Naive thymus-derived CD8-positive, alpha-beta T cell (primary cell): ENCODE results near the gene NOXA1. TPM values are rescaled to one million over a fixed set of nuclear protein-coding genes. Genes with fewer than 3 reads are reported as not detected.
A peak's percentile ranks its signal among the peaks of the same experiment; 100 is the strongest.

Experiments
- ATAC-seq, 2 donors: fragments of 150-1000 bp; cut with Tn5 transposase in 1 of 2; sonication (Bioruptor Pico), chemical (Tn5 transposase) in 1 of 2; 1 replicate in 1 of 2; 2 replicates in 1 of 2; pipeline ENCODE4 v1.10.0; 2021; ENCODE audit warnings: mild to moderate bottlenecking in 2 of 2, moderate library complexity in 2 of 2
- POLR2A ChIA-PET: fragments of 350-600 bp; sonication (Branson Sonifier 250); formaldehyde crosslinking; loops from one replicate; lab custom pipeline; 2021; ENCODE audit warnings: antibody characterized with exemption; lab: Charles Lee
- DNase-seq, 10 donors: peaks; one replicate each; pipeline versions ENCODE4 v3.0.0 to v3.0.0-alpha.2; 2020 to 2022
- H3K27ac Mint-ChIP-seq, 10 donors: one replicate each; pipeline ENCODE4 v1.8.0; 2020 to 2022; ENCODE audit warnings: mild to moderate bottlenecking in 10 of 10, mixed read lengths in 10 of 10, moderate library complexity in 4 of 10, inconsistent platforms in 1 of 10
- H3K27me3 Mint-ChIP-seq, 5 donors: one replicate each; pipeline ENCODE4 v1.8.0; 2021 to 2022; ENCODE audit warnings: mixed read lengths in 5 of 5
- H3K36me3 Mint-ChIP-seq, 3 donors: one replicate each; pipeline ENCODE4 v1.8.0; 2020 to 2022; ENCODE audit warnings: mixed read lengths in 3 of 3, mild to moderate bottlenecking in 2 of 3, inconsistent platforms in 1 of 3
- H3K4me1 Mint-ChIP-seq, 4 donors: one replicate each; pipeline ENCODE4 v1.8.0; 2021 to 2022; ENCODE audit warnings: mixed read lengths in 4 of 4
- H3K4me3 Mint-ChIP-seq, 10 donors: one replicate each; pipeline ENCODE4 v1.8.0; 2020 to 2022; ENCODE audit warnings: mild to moderate bottlenecking in 10 of 10, mixed read lengths in 10 of 10, moderate library complexity in 6 of 10, inconsistent platforms in 1 of 10
- H3K9me3 Mint-ChIP-seq, 9 donors: one replicate each; pipeline ENCODE4 v1.8.0; 2020 to 2022; ENCODE audit warnings: mixed read lengths in 9 of 9, mild to moderate bottlenecking in 3 of 9, inconsistent platforms in 1 of 9, moderate library complexity in 1 of 9
- polyA plus RNA-seq, 3 donors: library from polyadenylated mRNA; unstranded; fragments of 300-500 nt; fragmentation: Illumina TruSeq; gene quantifications; one replicate each; pipeline ENCODE4 v1.2.3, GENCODE V29; 2021
- total RNA-seq, 8 experiments: library from RNA in 2 of 8; stranded (reverse) in 2 of 8; gene quantifications; one replicate each; pipeline ENCODE4 v1.2.3 and lab custom pipeline; 2021 to 2026

Gene NOXA1
- total and polyA plus RNA-seq, 5 experiments from 2014 or later = 0.75 to 4.5 (median 1.1) TPM

- Mint-ChIP-seq H3K4me1 (peaks cover 1 to 45% (median 38%) of the 10 kb centered on the region in 4 donors), H3K9me3 (peaks cover 0 to 2% (median 0%) of the 10 kb centered on the region in 9 donors), H3K27ac (peak overlapping the region in 1 of 10 donors; percentile 71), H3K36me3 (peaks cover 0 to 5% (median 3%) of the 10 kb centered on the region in 3 donors), H3K4me3 (peak overlapping the region in 6 of 10 donors; percentile 43 to 75 (median 52)), H3K27me3 (no peaks in the 10 kb centered on the region)
- no peak for ATAC-seq
- POLR2A ChIA-PET = interaction anchor here (0.5 to 1.6 kb wide), 3 partner anchors 10 to 184 kb away, joined by 3 read pairs; partner anchors contain the start of genes EXD3 and NOXA1
- peak in 4 of 10 donors; percentile 0 to 57 (median 10) for DNase-seq
These were observed 34.4 kb downstream of the NOXA1 start for GRCh38 chr9:137457406-137458193.

GRCh38 chr9:137458194-137459151, 35.3 kb downstream of the NOXA1 start:
- DNase-seq (peak in 5 of 10 donors; percentile 5 to 68 (median 33)), ATAC-seq (peak; percentile 1 to 18)
- peak overlapping the region in 4 of 10 donors; percentile 48 to 75 (median 60) for H3K4me3 Mint-ChIP-seq
- peaks cover 1 to 50% (median 43%) of the 10 kb centered on the region in 4 donors for H3K4me1 Mint-ChIP-seq
- H3K36me3 Mint-ChIP-seq = peaks cover 0 to 5% (median 3%) of the 10 kb centered on the region in 3 donors
- H3K27ac Mint-ChIP-seq = no peak overlapping the region
- POLR2A ChIA-PET = interaction anchor here (0.7 to 4.6 kb wide), 6 partner anchors 9 to 157 kb away, joined by 3 to 26 read pairs (median 3); partner anchors contain the start of genes EXD3, NOXA1, NRARP and PNPLA7
- H3K9me3 Mint-ChIP-seq = peaks cover 0 to 2% (median 0%) of the 10 kb centered on the region in 9 donors
- no peaks in the 10 kb centered on the region for H3K27me3 Mint-ChIP-seq

- ATAC-seq = peak; percentile 49 to 52
- Mint-ChIP-seq H3K4me3 (peak within 1 kb of the TSS; percentile 60 to 80 (median 70)), H3K27ac (peak within 1 kb of the TSS; percentile 48 to 98 (median 90)), H3K27me3 (no peaks in the 10 kb centered on the region), H3K9me3 (peaks cover 0 to 2% (median 0%) of the 10 kb centered on the region in 9 donors), H3K4me1 (peaks cover 4 to 49% (median 43%) of the 10 kb centered on the region in 4 donors), H3K36me3 (peaks cover 0 to 2% (median 0%) of the 10 kb centered on the region in 3 donors)
- DNase-seq = peak; percentile 86 to 97 (median 95)
- POLR2A ChIA-PET = interaction anchor here (0.6 to 4.6 kb wide), 6 partner anchors 9 to 157 kb away, joined by 3 to 26 read pairs (median 3); partner anchors contain the start of genes EXD3, NOXA1, NRARP and PNPLA7
These were observed 36.0 kb downstream of the NOXA1 start, which contains the start of gene NSMF for GRCh38 chr9:137459152-137459600. Gene NSMF, minus strand, starts transcription at chr9:137459334. Its CDS starts 232 bp downstream, at chr9:137459102.

GRCh38 chr9:137459601-137460362, 36.6 kb downstream of the NOXA1 start:
- Mint-ChIP-seq H3K9me3 (no peaks in the 10 kb centered on the region), H3K4me1 (peaks cover 4 to 43% (median 40%) of the 10 kb centered on the region in 4 donors), H3K36me3 (peaks cover 0 to 2% (median 0%) of the 10 kb centered on the region in 3 donors), H3K27ac (peak overlapping the region; percentile 48 to 98 (median 90)), H3K27me3 (no peaks in the 10 kb centered on the region), H3K4me3 (peak overlapping the region; percentile 60 to 80 (median 70))
- POLR2A ChIA-PET = interaction anchor here (0.6 to 4.6 kb wide), 7 partner anchors 10 to 158 kb away, joined by 3 to 26 read pairs (median 3); partner anchors contain the start of genes EXD3, NOXA1, NRARP and PNPLA7
- DNase-seq (peak in 2 of 10 donors; percentile 1 to 64), ATAC-seq (no peak)

- Mint-ChIP-seq H3K27ac (peak overlapping the region in 8 of 10 donors; percentile 89 to 98 (median 97)), H3K27me3 (no peaks in the 10 kb centered on the region), H3K4me1 (peaks cover 4 to 43% (median 37%) of the 10 kb centered on the region in 4 donors), H3K4me3 (peak overlapping the region; percentile 19 to 76 (median 57)), H3K9me3 (no peaks in the 10 kb centered on the region), H3K36me3 (peaks cover 0 to 2% (median 0%) of the 10 kb centered on the region in 3 donors)
- POLR2A ChIA-PET = interaction anchor here (0.8 to 4.6 kb wide), 3 partner anchors 11 to 38 kb away, joined by 3 to 26 read pairs (median 3); partner anchors contain the start of genes EXD3 and NOXA1
- DNase-seq = peak in 3 of 10 donors; percentile 2 to 63 (median 24)
- no peak for ATAC-seq
These were observed 37.4 kb downstream of the NOXA1 start for GRCh38 chr9:137460363-137461315.

GRCh38 chr9:137461316-137461662, 38.1 kb downstream of the NOXA1 start:
- no peak for ATAC-seq
- H3K9me3 Mint-ChIP-seq = no peaks in the 10 kb centered on the region
- POLR2A ChIA-PET = interaction anchor here (1.0 to 4.6 kb wide), 5 partner anchors 11 to 220 kb away, joined by 3 to 26 read pairs (median 4); partner anchors contain the start of genes EXD3, NOXA1 and TUBB4B
- peak overlapping the region; percentile 19 to 84 (median 48) for H3K4me3 Mint-ChIP-seq
- H3K27ac Mint-ChIP-seq = peak overlapping the region in 8 of 10 donors; percentile 86 to 98 (median 97)
- peaks cover 0 to 2% (median 0%) of the 10 kb centered on the region in 5 donors for H3K27me3 Mint-ChIP-seq
- peaks cover 6 to 47% (median 31%) of the 10 kb centered on the region in 4 donors for H3K4me1 Mint-ChIP-seq
- DNase-seq = peak in 2 of 10 donors; percentile 2 to 77
- H3K36me3 Mint-ChIP-seq = peaks cover 0 to 2% (median 0%) of the 10 kb centered on the region in 3 donors

- peak overlapping the region; percentile 86 to 98 (median 96) for H3K27ac Mint-ChIP-seq
- H3K27me3 Mint-ChIP-seq = peaks cover 0 to 4% (median 0%) of the 10 kb centered on the region in 5 donors
- H3K36me3 Mint-ChIP-seq = peaks cover 0 to 2% (median 0%) of the 10 kb centered on the region in 3 donors
- H3K4me3 Mint-ChIP-seq = peak overlapping the region; percentile 76 to 90 (median 83)
- peaks cover 6 to 44% (median 27%) of the 10 kb centered on the region in 4 donors for H3K4me1 Mint-ChIP-seq
- no peaks in the 10 kb centered on the region for H3K9me3 Mint-ChIP-seq
- ATAC-seq = peak; percentile 76 to 86
- POLR2A ChIA-PET = interaction anchor here (0.7 to 4.6 kb wide), 8 partner anchors 10 to 221 kb away, joined by 3 to 26 read pairs (median 4); partner anchors contain the start of genes EHMT1, EXD3, MRPL41 and NOXA1
- DNase-seq = peak; percentile 69 to 97 (median 94)
These were observed 38.6 kb downstream of the NOXA1 start for GRCh38 chr9:137461663-137462395.

GRCh38 chr9:137462396-137462985, 39.3 kb downstream of the NOXA1 start:
- POLR2A ChIA-PET = interaction anchor here (0.7 to 4.6 kb wide), 8 partner anchors 14 to 221 kb away, joined by 3 to 26 read pairs (median 4); partner anchors contain the start of genes EHMT1, EXD3, MRPL41 and NOXA1
- Mint-ChIP-seq H3K4me1 (peaks cover 6 to 41% (median 23%) of the 10 kb centered on the region in 4 donors), H3K36me3 (peaks cover 0 to 2% (median 0%) of the 10 kb centered on the region in 3 donors), H3K4me3 (peak overlapping the region; percentile 46 to 90 (median 83)), H3K9me3 (no peaks in the 10 kb centered on the region), H3K27ac (peak overlapping the region in 9 of 10 donors; percentile 86 to 98 (median 97)), H3K27me3 (peaks cover 0 to 4% (median 0%) of the 10 kb centered on the region in 5 donors)
- DNase-seq = peak in 1 of 10 donors; percentile 64
- peak in 1 of 2 donors; percentile 0 for ATAC-seq
